Stimulated activated CD4-positive, alpha-beta T cell treated with anti-CD3 and anti-CD28 coated beads, Interleukin-2, amount 100 ng/mL, for 4 hours (primary cell): Measurements from ENCODE around the gene LMNA.

Experiments used
- DNase-seq: peaks from one replicate; pipeline ENCODE4 v3.0.0-alpha.2; 2020; ENCODE audit warnings: low read depth

Gene LMNA

GRCh38 chr1:156082309-156083091 lies 32.0 kb upstream of the LMNA start, which contains the start of gene MEX3A:
MEX3A (minus strand) TSS chr1:156082465; CDS start chr1:156081998, 467 bp downstream.
- DNase-seq, result peak; percentile 37

GRCh38 chr1:156083800-156084790 lies 30.4 kb upstream of the LMNA start:
- no peak for DNase-seq

GRCh38 chr1:156086256-156086662 lies 28.3 kb upstream of the LMNA start:
- DNase-seq, result no peak

- DNase-seq, result no peak
Observed at GRCh38 chr1:156089704-156090103, 24.8 kb upstream of the LMNA start.

GRCh38 chr1:156090138-156090839 lies 24.2 kb upstream of the LMNA start:
- no peak for DNase-seq

GRCh38 chr1:156090840-156091188 lies 23.7 kb upstream of the LMNA start:
- peak; percentile 85 for DNase-seq

GRCh38 chr1:156091610-156092009 lies 22.9 kb upstream of the LMNA start:
- no peak for DNase-seq

- DNase-seq, result no peak
Observed at GRCh38 chr1:156095906-156096508, 18.5 kb upstream of the LMNA start.

GRCh38 chr1:156096640-156097391 lies 17.7 kb upstream of the LMNA start:
- DNase-seq, result peak; percentile 82

- no peak for DNase-seq
Observed at GRCh38 chr1:156097499-156098178, 16.9 kb upstream of the LMNA start.

- no peak for DNase-seq
Observed at GRCh38 chr1:156098784-156099183, 15.7 kb upstream of the LMNA start.

- DNase-seq, result no peak
Observed at GRCh38 chr1:156099282-156099681, 15.2 kb upstream of the LMNA start.

GRCh38 chr1:156100205-156100995 lies 14.1 kb upstream of the LMNA start:
- no peak for DNase-seq

- no peak for DNase-seq
Observed at GRCh38 chr1:156101880-156102279, 12.6 kb upstream of the LMNA start.

- no peak for DNase-seq
Observed at GRCh38 chr1:156102633-156103511, 11.6 kb upstream of the LMNA start.

- DNase-seq, result no peak
Observed at GRCh38 chr1:156103521-156103947, 11.0 kb upstream of the LMNA start.

- no peak for DNase-seq
Observed at GRCh38 chr1:156104065-156104810, 10.3 kb upstream of the LMNA start.
